Measurements from ENCODE around the gene USF3.
A peak's percentile ranks its signal among the peaks of the same experiment; 100 is the strongest.

USF3 gene

GRCh38 chr3:113623811-113624210, 72.6 kb downstream of the USF3 start:
- no peak overlapping the region for H3K18ac ChIP-seq (ENCODE audit: low read length)
- H3K79me2 ChIP-seq (ENCODE audit: control insufficient read depth, insufficient read depth, low read length), result no peaks in the 10 kb centered on the region
- no peak overlapping the region for H3K23ac ChIP-seq (ENCODE audit: low read length)
- no peaks in the 10 kb centered on the region for H3K27me3 ChIP-seq (ENCODE audit: insufficient read depth, low read length, poor library complexity)
- H2BK5ac ChIP-seq (ENCODE audit: low read length), result no peak overlapping the region
- no peak overlapping the region for H3K27ac ChIP-seq (ENCODE audit: low read depth, low read length)
- H3K36me3 ChIP-seq (ENCODE audit: control insufficient read depth, insufficient read depth, low read length), result no peaks in the 10 kb centered on the region
- no peak overlapping the region for H2BK15ac ChIP-seq (replicated peaks; ENCODE audit: low read depth)
- no peak for DNase-seq
- no peak overlapping the region for H3K56ac ChIP-seq (ENCODE audit: low read length)
- no peak overlapping the region for H2BK120ac ChIP-seq (ENCODE audit: low read depth, low read length)
- no peaks in the 10 kb centered on the region for H3K79me1 ChIP-seq (ENCODE audit: low read length)
- no peak overlapping the region for H4K8ac ChIP-seq (ENCODE audit: low read depth, low read length)
- no peaks in the 10 kb centered on the region for H3K4me1 ChIP-seq (ENCODE audit: control insufficient read depth, low read depth, low read length)
- no peak overlapping the region for H3K4me3 ChIP-seq (ENCODE audit: low read length)
- no peak overlapping the region for H3K4ac ChIP-seq (ENCODE audit: low read depth, low read length)
- WGBS (ENCODE audit: extremely low coverage, insufficient coverage, low lambda C conversion rate), result no CpG with 5 or more reads among the region's 7 CpGs
- no peak overlapping the region for H3K4me2 ChIP-seq (ENCODE audit: low read length)
- no peak overlapping the region for H2AK5ac ChIP-seq (ENCODE audit: low read length)
- no peak overlapping the region for H4K5ac ChIP-seq (ENCODE audit: low read length)
- no peak overlapping the region for H3K9ac ChIP-seq (ENCODE audit: low read length)

GRCh38 chr3:113623324-113623723, 73.1 kb downstream of the USF3 start:
- DNase-seq, result peak; percentile 47
- H3K4me2 ChIP-seq (ENCODE audit: low read length), result no peak overlapping the region
- no peak overlapping the region for H3K56ac ChIP-seq (ENCODE audit: low read length)
- H3K23ac ChIP-seq (ENCODE audit: low read length), result no peak overlapping the region
- no peak overlapping the region for H2BK15ac ChIP-seq (replicated peaks; ENCODE audit: low read depth)
- H4K5ac ChIP-seq (ENCODE audit: low read length), result no peak overlapping the region
- H2BK120ac ChIP-seq (ENCODE audit: low read depth, low read length), result no peak overlapping the region
- no peak overlapping the region for H2AK5ac ChIP-seq (ENCODE audit: low read length)
- WGBS (ENCODE audit: extremely low coverage, insufficient coverage, low lambda C conversion rate), result no CpG with 5 or more reads among the region's 19 CpGs
- no peaks in the 10 kb centered on the region for H3K79me1 ChIP-seq (ENCODE audit: low read length)
- no peaks in the 10 kb centered on the region for H3K79me2 ChIP-seq (ENCODE audit: control insufficient read depth, insufficient read depth, low read length)
- no peak overlapping the region for H3K4me3 ChIP-seq (ENCODE audit: low read length)
- H4K8ac ChIP-seq (ENCODE audit: low read depth, low read length), result no peak overlapping the region
- no peak overlapping the region for H3K27ac ChIP-seq (ENCODE audit: low read depth, low read length)
- H3K9ac ChIP-seq (ENCODE audit: low read length), result no peak overlapping the region
- no peaks in the 10 kb centered on the region for H3K27me3 ChIP-seq (ENCODE audit: insufficient read depth, low read length, poor library complexity)
- H2BK5ac ChIP-seq (ENCODE audit: low read length), result no peak overlapping the region
- H3K36me3 ChIP-seq (ENCODE audit: control insufficient read depth, insufficient read depth, low read length), result no peaks in the 10 kb centered on the region
- H3K4ac ChIP-seq (ENCODE audit: low read depth, low read length), result no peak overlapping the region
- H3K4me1 ChIP-seq (ENCODE audit: control insufficient read depth, low read depth, low read length), result no peaks in the 10 kb centered on the region
- H3K18ac ChIP-seq (ENCODE audit: low read length), result no peak overlapping the region

- Histone ChIP-seq H3K27me3 (ENCODE audit: insufficient read depth, low read length, poor library complexity) (no peaks in the 10 kb centered on the region), H3K23ac (ENCODE audit: low read length) (no peak overlapping the region), H3K18ac (ENCODE audit: low read length) (no peak overlapping the region), H3K4me1 (ENCODE audit: control insufficient read depth, low read depth, low read length) (no peaks in the 10 kb centered on the region), H2BK120ac (ENCODE audit: low read depth, low read length) (no peak overlapping the region), H3K9ac (ENCODE audit: low read length) (no peak overlapping the region), H3K4me3 (ENCODE audit: low read length) (no peak overlapping the region), H3K36me3 (ENCODE audit: control insufficient read depth, insufficient read depth, low read length) (no peaks in the 10 kb centered on the region), H2BK5ac (ENCODE audit: low read length) (no peak overlapping the region), H4K5ac (ENCODE audit: low read length) (no peak overlapping the region), H2BK15ac (replicated peaks; ENCODE audit: low read depth) (no peak overlapping the region), H3K4ac (ENCODE audit: low read depth, low read length) (no peak overlapping the region), H3K4me2 (ENCODE audit: low read length) (no peak overlapping the region), H2AK5ac (ENCODE audit: low read length) (no peak overlapping the region), H4K8ac (ENCODE audit: low read depth, low read length) (no peak overlapping the region), H3K79me2 (ENCODE audit: control insufficient read depth, insufficient read depth, low read length) (no peaks in the 10 kb centered on the region), H3K27ac (ENCODE audit: low read depth, low read length) (no peak overlapping the region), H3K56ac (ENCODE audit: low read length) (no peak overlapping the region), H3K79me1 (ENCODE audit: low read length) (no peaks in the 10 kb centered on the region)
- no peak for DNase-seq
These were observed 76.4 kb downstream of the USF3 start for GRCh38 chr3:113620091-113620490.

GRCh38 chr3:113617726-113618125, 78.7 kb downstream of the USF3 start:
- Histone ChIP-seq H2AK5ac (ENCODE audit: low read length) (no peak overlapping the region), H3K27ac (ENCODE audit: low read depth, low read length) (no peak overlapping the region), H3K27me3 (ENCODE audit: insufficient read depth, low read length, poor library complexity) (no peaks in the 10 kb centered on the region), H4K5ac (ENCODE audit: low read length) (no peak overlapping the region), H3K79me1 (ENCODE audit: low read length) (no peaks in the 10 kb centered on the region), H3K18ac (ENCODE audit: low read length) (no peak overlapping the region), H2BK15ac (replicated peaks; ENCODE audit: low read depth) (no peak overlapping the region), H3K23ac (ENCODE audit: low read length) (no peak overlapping the region), H4K8ac (ENCODE audit: low read depth, low read length) (no peak overlapping the region), H2BK5ac (ENCODE audit: low read length) (no peak overlapping the region), H3K36me3 (ENCODE audit: control insufficient read depth, insufficient read depth, low read length) (no peaks in the 10 kb centered on the region), H2BK120ac (ENCODE audit: low read depth, low read length) (no peak overlapping the region), H3K79me2 (ENCODE audit: control insufficient read depth, insufficient read depth, low read length) (no peaks in the 10 kb centered on the region), H3K9ac (ENCODE audit: low read length) (no peak overlapping the region), H3K4ac (ENCODE audit: low read depth, low read length) (no peak overlapping the region), H3K4me3 (ENCODE audit: low read length) (no peak overlapping the region), H3K4me2 (ENCODE audit: low read length) (no peak overlapping the region), H3K56ac (ENCODE audit: low read length) (no peak overlapping the region), H3K4me1 (ENCODE audit: control insufficient read depth, low read depth, low read length) (no peaks in the 10 kb centered on the region)
- no CpG with 5 or more reads among the region's 2 CpGs for WGBS (ENCODE audit: extremely low coverage, insufficient coverage, low lambda C conversion rate)
- no peak for DNase-seq

- no peak overlapping the region for H2BK5ac ChIP-seq (ENCODE audit: low read length)
- H3K4me2 ChIP-seq (ENCODE audit: low read length), result no peak overlapping the region
- H2BK120ac ChIP-seq (ENCODE audit: low read depth, low read length), result no peak overlapping the region
- H2AK5ac ChIP-seq (ENCODE audit: low read length), result no peak overlapping the region
- no peaks in the 10 kb centered on the region for H3K4me1 ChIP-seq (ENCODE audit: control insufficient read depth, low read depth, low read length)
- no peak overlapping the region for H2BK15ac ChIP-seq (replicated peaks; ENCODE audit: low read depth)
- H3K9ac ChIP-seq (ENCODE audit: low read length), result no peak overlapping the region
- H3K4ac ChIP-seq (ENCODE audit: low read depth, low read length), result no peak overlapping the region
- H3K56ac ChIP-seq (ENCODE audit: low read length), result no peak overlapping the region
- no peak overlapping the region for H3K18ac ChIP-seq (ENCODE audit: low read length)
- H3K23ac ChIP-seq (ENCODE audit: low read length), result no peak overlapping the region
- DNase-seq, result no peak
- no peaks in the 10 kb centered on the region for H3K27me3 ChIP-seq (ENCODE audit: insufficient read depth, low read length, poor library complexity)
- H4K8ac ChIP-seq (ENCODE audit: low read depth, low read length), result no peak overlapping the region
- H3K79me1 ChIP-seq (ENCODE audit: low read length), result no peaks in the 10 kb centered on the region
- no CpG with 5 or more reads among the region's 4 CpGs for WGBS (ENCODE audit: extremely low coverage, insufficient coverage, low lambda C conversion rate)
- no peak overlapping the region for H3K4me3 ChIP-seq (ENCODE audit: low read length)
- H3K27ac ChIP-seq (ENCODE audit: low read depth, low read length), result no peak overlapping the region
- H4K5ac ChIP-seq (ENCODE audit: low read length), result no peak overlapping the region
- no peaks in the 10 kb centered on the region for H3K36me3 ChIP-seq (ENCODE audit: control insufficient read depth, insufficient read depth, low read length)
- no peaks in the 10 kb centered on the region for H3K79me2 ChIP-seq (ENCODE audit: control insufficient read depth, insufficient read depth, low read length)
These were observed 80.5 kb downstream of the USF3 start for GRCh38 chr3:113615976-113616375.

- no peak overlapping the region for H3K4ac ChIP-seq (ENCODE audit: low read depth, low read length)
- H3K9ac ChIP-seq (ENCODE audit: low read length), result no peak overlapping the region
- DNase-seq, result no peak
- H3K18ac ChIP-seq (ENCODE audit: low read length), result no peak overlapping the region
- no peaks in the 10 kb centered on the region for H3K79me2 ChIP-seq (ENCODE audit: control insufficient read depth, insufficient read depth, low read length)
- no peak overlapping the region for H3K27ac ChIP-seq (ENCODE audit: low read depth, low read length)
- H2BK15ac ChIP-seq (replicated peaks; ENCODE audit: low read depth), result no peak overlapping the region
- no peaks in the 10 kb centered on the region for H3K4me1 ChIP-seq (ENCODE audit: control insufficient read depth, low read depth, low read length)
- H3K56ac ChIP-seq (ENCODE audit: low read length), result peak overlapping the region; percentile 15
- WGBS (ENCODE audit: extremely low coverage, insufficient coverage, low lambda C conversion rate), result no CpG with 5 or more reads among the region's 5 CpGs
- no peak overlapping the region for H4K5ac ChIP-seq (ENCODE audit: low read length)
- no peak overlapping the region for H2BK5ac ChIP-seq (ENCODE audit: low read length)
- no peak overlapping the region for H3K23ac ChIP-seq (ENCODE audit: low read length)
- no peaks in the 10 kb centered on the region for H3K36me3 ChIP-seq (ENCODE audit: control insufficient read depth, insufficient read depth, low read length)
- no peak overlapping the region for H3K4me2 ChIP-seq (ENCODE audit: low read length)
- no peak overlapping the region for H2AK5ac ChIP-seq (ENCODE audit: low read length)
- H3K79me1 ChIP-seq (ENCODE audit: low read length), result no peaks in the 10 kb centered on the region
- no peak overlapping the region for H4K8ac ChIP-seq (ENCODE audit: low read depth, low read length)
- H3K27me3 ChIP-seq (ENCODE audit: insufficient read depth, low read length, poor library complexity), result no peaks in the 10 kb centered on the region
- no peak overlapping the region for H3K4me3 ChIP-seq (ENCODE audit: low read length)
- H2BK120ac ChIP-seq (ENCODE audit: low read depth, low read length), result no peak overlapping the region
These were observed 82.0 kb downstream of the USF3 start for GRCh38 chr3:113614402-113614801.
